Esophagus (tissue), 2 donors: ENCODE results near the gene ARHGAP10. TPM values are rescaled to one million over a fixed set of nuclear protein-coding genes. Genes with fewer than 3 reads are reported as not detected.

ENCODE experiments used
- H3K27ac ChIP-seq, 2 donors: one replicate each; pipeline ENCODE4 v1.5.1; 2013; ENCODE audit warnings: low read depth in 2 of 2, mild to moderate bottlenecking in 2 of 2, inconsistent platforms in 1 of 2, low read length in 1 of 2, moderate library complexity in 1 of 2
- H3K27me3 ChIP-seq, 2 donors: one replicate each; pipeline ENCODE4 v1.6.1; 2013; ENCODE audit warnings: low read length in 2 of 2, control low read depth in 1 of 2, mild to moderate bottlenecking in 1 of 2; ENCODE audit not compliant: insufficient read depth in 2 of 2, control insufficient read depth in 1 of 2
- H3K36me3 ChIP-seq, 2 donors: one replicate each; pipeline ENCODE4 v1.6.1; 2013; ENCODE audit warnings: low read length in 1 of 2; ENCODE audit not compliant: control insufficient read depth in 2 of 2, insufficient read depth in 2 of 2
- H3K4me1 ChIP-seq, 2 donors: one replicate each; pipeline ENCODE4 v1.6.1; 2013; ENCODE audit warnings: low read length in 1 of 2; ENCODE audit not compliant: control insufficient read depth in 2 of 2, insufficient read depth in 2 of 2
- H3K4me3 ChIP-seq, 2 donors: one replicate each; pipeline ENCODE4 v1.5.1; 2013; ENCODE audit warnings: low read length in 2 of 2, mild to moderate bottlenecking in 2 of 2, low read depth in 1 of 2, moderate library complexity in 1 of 2
- H3K9me3 ChIP-seq, 2 donors: one replicate each; pipeline ENCODE4 v1.6.1; 2013; ENCODE audit warnings: mild to moderate bottlenecking in 2 of 2, low read depth in 1 of 2, low read length in 1 of 2, moderate library complexity in 1 of 2; ENCODE audit not compliant: control insufficient read depth in 2 of 2, insufficient read depth in 1 of 2
- WGBS, 2 donors: extraction: QIAGEN DNeasy Blood & Tissue Kit; methylation state at CpG; one replicate each; pipeline ENCODE4 v1.1.7; 2013; 5-methylcytosine and 5-hydroxymethylcytosine counted together
- polyA plus RNA-seq, 2 donors: library from polyadenylated mRNA; stranded (reverse); fragments of 200-250 nt; gene quantifications; one replicate each; pipeline ENCODE4 v1.2.3, GENCODE V29; 2013
- donor health status: healthy with polysubstance abuse.
- donor health status: Bipolar disorder and iron deficiency.

Gene ARHGAP10
- polyA plus RNA-seq, 2 donors = 31.2 to 53.9 TPM

GRCh38 chr4:147826288-147826646 is 94.4 kb downstream of the ARHGAP10 start:
- 70 to 77% methylated on average over 5 of the region's 5 CpGs for WGBS, 2 donors
- H3K9me3 ChIP-seq = no peaks in the 10 kb centered on the region
- peaks cover 5 to 11% of the 10 kb centered on the region in 2 donors for H3K4me1 ChIP-seq
- peaks cover 0 to 3% of the 10 kb centered on the region in 2 donors for H3K36me3 ChIP-seq
- H3K4me3 ChIP-seq = no peak overlapping the region
- peak overlapping the region; percentile 64 to 87 for H3K27ac ChIP-seq
- no peaks in the 10 kb centered on the region for H3K27me3 ChIP-seq

GRCh38 chr4:147828331-147828905 is 96.5 kb downstream of the ARHGAP10 start:
- 59 to 67% methylated on average over 3 of the region's 3 CpGs for WGBS, 2 donors

GRCh38 chr4:147829401-147830101 is 97.7 kb downstream of the ARHGAP10 start:
- Histone ChIP-seq H3K27ac (peak overlapping the region; percentile 81 to 88), H3K4me1 (peaks cover 5 to 9% of the 10 kb centered on the region in 2 donors), H3K36me3 (peaks cover 0 to 1% of the 10 kb centered on the region in 2 donors), H3K9me3 (no peaks in the 10 kb centered on the region), H3K4me3 (no peak overlapping the region), H3K27me3 (no peaks in the 10 kb centered on the region)
- WGBS, 2 donors = 53 to 61% methylated on average over 13 of the region's 13 CpGs

More at GRCh38 chr4:147828331-147828905, 96.5 kb downstream of the ARHGAP10 start:
- Histone ChIP-seq H3K4me1 (peaks cover 5 to 11% of the 10 kb centered on the region in 2 donors), H3K27me3 (no peaks in the 10 kb centered on the region), H3K27ac (peak overlapping the region; percentile 18 to 45), H3K9me3 (no peaks in the 10 kb centered on the region), H3K36me3 (peaks cover 0 to 3% of the 10 kb centered on the region in 2 donors), H3K4me3 (no peak overlapping the region)

- H3K4me1 ChIP-seq = peaks cover 5 to 8% of the 10 kb centered on the region in 2 donors
- WGBS, 2 donors = 87 to 93% methylated on average over 3 of the region's 3 CpGs
- H3K27me3 ChIP-seq = no peaks in the 10 kb centered on the region
- no peak overlapping the region for H3K4me3 ChIP-seq
- no peaks in the 10 kb centered on the region for H3K9me3 ChIP-seq
- peak overlapping the region; percentile 81 to 88 for H3K27ac ChIP-seq
- H3K36me3 ChIP-seq = no peaks in the 10 kb centered on the region
These were observed 98.2 kb downstream of the ARHGAP10 start for GRCh38 chr4:147830102-147830463.

- Histone ChIP-seq H3K9me3 (no peaks in the 10 kb centered on the region), H3K4me1 (peaks cover 5 to 8% of the 10 kb centered on the region in 2 donors), H3K36me3 (no peaks in the 10 kb centered on the region), H3K4me3 (no peak overlapping the region), H3K27me3 (no peaks in the 10 kb centered on the region), H3K27ac (peak overlapping the region; percentile 73 to 81)
- WGBS, 2 donors = 35 to 59% methylated on average over 3 of the region's 3 CpGs
These were observed 99.1 kb downstream of the ARHGAP10 start for GRCh38 chr4:147830987-147831386.

GRCh38 chr4:147831551-147832171 is 99.8 kb downstream of the ARHGAP10 start:
- no peaks in the 10 kb centered on the region for H3K36me3 ChIP-seq
- peaks cover 3 to 5% of the 10 kb centered on the region in 2 donors for H3K4me1 ChIP-seq
- 19 to 35% methylated on average over 5 of the region's 5 CpGs for WGBS, 2 donors
- no peaks in the 10 kb centered on the region for H3K9me3 ChIP-seq
- H3K4me3 ChIP-seq = no peak overlapping the region
- peak overlapping the region; percentile 91 for H3K27ac ChIP-seq
- H3K27me3 ChIP-seq = no peaks in the 10 kb centered on the region

GRCh38 chr4:147833254-147833653 is 101.4 kb downstream of the ARHGAP10 start:
- 72 to 79% methylated on average over 2 of the region's 2 CpGs for WGBS, 2 donors
- H3K4me3 ChIP-seq = no peak overlapping the region
- H3K27ac ChIP-seq = peak overlapping the region; percentile 36 to 59
- no peaks in the 10 kb centered on the region for H3K27me3 ChIP-seq
- peaks cover 3 to 5% of the 10 kb centered on the region in 2 donors for H3K4me1 ChIP-seq
- no peaks in the 10 kb centered on the region for H3K9me3 ChIP-seq
- H3K36me3 ChIP-seq = no peaks in the 10 kb centered on the region

- H3K4me1 ChIP-seq = peaks cover 3 to 5% of the 10 kb centered on the region in 2 donors
- H3K9me3 ChIP-seq = no peaks in the 10 kb centered on the region
- H3K27ac ChIP-seq = peak overlapping the region; percentile 37 to 47
- no peaks in the 10 kb centered on the region for H3K27me3 ChIP-seq
- WGBS, 2 donors = 88 to 96% methylated on average over 2 of the region's 2 CpGs
- H3K36me3 ChIP-seq = no peaks in the 10 kb centered on the region
- no peak overlapping the region for H3K4me3 ChIP-seq
These were observed 101.9 kb downstream of the ARHGAP10 start for GRCh38 chr4:147833741-147834140.

GRCh38 chr4:147834480-147834879 is 102.6 kb downstream of the ARHGAP10 start:
- WGBS, 2 donors = 88 to 92% methylated on average over 3 of the region's 3 CpGs
- H3K4me3 ChIP-seq = no peak overlapping the region
- peak overlapping the region in 1 of 2 donors; percentile 49 for H3K27ac ChIP-seq
- no peaks in the 10 kb centered on the region for H3K27me3 ChIP-seq
- H3K9me3 ChIP-seq = no peaks in the 10 kb centered on the region
- peaks cover 3 to 5% of the 10 kb centered on the region in 2 donors for H3K4me1 ChIP-seq
- no peaks in the 10 kb centered on the region for H3K36me3 ChIP-seq
